ENCODE measurements around the gene ADSL. TPM values are rescaled to one million over a fixed set of nuclear protein-coding genes. Genes with fewer than 3 reads are reported as not detected.
A peak's percentile ranks its signal among the peaks of the same experiment; 100 is the strongest.

The ADSL gene
- total RNA-seq, 1 donor: 155 TPM

DNA sequence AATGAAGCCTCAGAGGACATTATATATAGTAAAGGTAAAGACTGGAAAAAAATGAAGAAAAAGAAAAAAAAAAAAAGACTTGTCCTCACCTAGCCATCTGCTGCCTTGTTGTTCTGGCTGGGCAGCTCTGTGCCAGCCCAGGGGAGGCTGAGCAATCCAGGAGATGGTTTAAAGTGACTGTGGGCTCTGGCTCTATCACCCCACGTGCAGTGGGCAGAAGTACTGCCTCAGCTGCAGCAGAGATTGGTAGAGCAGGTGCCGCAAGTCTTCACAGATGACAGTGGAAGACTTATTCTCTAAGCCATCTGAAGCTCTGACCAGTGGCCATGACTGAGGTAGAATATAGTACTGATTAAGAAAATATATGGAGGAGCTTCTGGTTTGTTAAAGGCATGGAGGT is 86.3 kb downstream of the ADSL start:
- Histone ChIP-seq H3K4me1 (ENCODE audit: insufficient read depth, low read length) (peaks cover 17% of the 10 kb centered on the region), H3K4me2 (ENCODE audit: insufficient read depth, low read length) (no peak overlapping the region), H3K36me3 (ENCODE audit: insufficient read depth, low read length) (peaks cover 33% of the 10 kb centered on the region), H3K9me3 (ENCODE audit: low read depth, low read length) (no peaks in the 10 kb centered on the region), H2AFZ (ENCODE audit: low read length) (no peak overlapping the region), H4K20me1 (ENCODE audit: insufficient read depth, low read length) (peaks cover 12% of the 10 kb centered on the region), H3K27me3 (ENCODE audit: insufficient read depth, low read length) (no peaks in the 10 kb centered on the region), H3K4me3 (ENCODE audit: insufficient read depth, low read length) (no peak overlapping the region), H3K79me2 (ENCODE audit: insufficient read depth, low read length) (peaks cover 22% of the 10 kb centered on the region), H3K27ac (ENCODE audit: low read depth, low read length) (no peak overlapping the region)
- TF ChIP-seq, protein P1, sequence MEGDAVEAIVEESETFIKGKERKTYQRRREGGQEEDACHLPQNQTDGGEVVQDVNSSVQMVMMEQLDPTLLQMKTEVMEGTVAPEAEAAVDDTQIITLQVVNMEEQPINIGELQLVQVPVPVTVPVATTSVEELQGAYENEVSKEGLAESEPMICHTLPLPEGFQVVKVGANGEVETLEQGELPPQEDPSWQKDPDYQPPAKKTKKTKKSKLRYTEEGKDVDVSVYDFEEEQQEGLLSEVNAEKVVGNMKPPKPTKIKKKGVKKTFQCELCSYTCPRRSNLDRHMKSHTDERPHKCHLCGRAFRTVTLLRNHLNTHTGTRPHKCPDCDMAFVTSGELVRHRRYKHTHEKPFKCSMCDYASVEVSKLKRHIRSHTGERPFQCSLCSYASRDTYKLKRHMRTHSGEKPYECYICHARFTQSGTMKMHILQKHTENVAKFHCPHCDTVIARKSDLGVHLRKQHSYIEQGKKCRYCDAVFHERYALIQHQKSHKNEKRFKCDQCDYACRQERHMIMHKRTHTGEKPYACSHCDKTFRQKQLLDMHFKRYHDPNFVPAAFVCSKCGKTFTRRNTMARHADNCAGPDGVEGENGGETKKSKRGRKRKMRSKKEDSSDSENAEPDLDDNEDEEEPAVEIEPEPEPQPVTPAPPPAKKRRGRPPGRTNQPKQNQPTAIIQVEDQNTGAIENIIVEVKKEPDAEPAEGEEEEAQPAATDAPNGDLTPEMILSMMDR (IDR thresholded peaks at IDR 0.05; ENCODE audit: extremely low read depth, low read depth, low read length): no peak
- peak; percentile 21 for DNase-seq (ENCODE audit: insufficient read length, low spot score, missing footprints)

DNA sequence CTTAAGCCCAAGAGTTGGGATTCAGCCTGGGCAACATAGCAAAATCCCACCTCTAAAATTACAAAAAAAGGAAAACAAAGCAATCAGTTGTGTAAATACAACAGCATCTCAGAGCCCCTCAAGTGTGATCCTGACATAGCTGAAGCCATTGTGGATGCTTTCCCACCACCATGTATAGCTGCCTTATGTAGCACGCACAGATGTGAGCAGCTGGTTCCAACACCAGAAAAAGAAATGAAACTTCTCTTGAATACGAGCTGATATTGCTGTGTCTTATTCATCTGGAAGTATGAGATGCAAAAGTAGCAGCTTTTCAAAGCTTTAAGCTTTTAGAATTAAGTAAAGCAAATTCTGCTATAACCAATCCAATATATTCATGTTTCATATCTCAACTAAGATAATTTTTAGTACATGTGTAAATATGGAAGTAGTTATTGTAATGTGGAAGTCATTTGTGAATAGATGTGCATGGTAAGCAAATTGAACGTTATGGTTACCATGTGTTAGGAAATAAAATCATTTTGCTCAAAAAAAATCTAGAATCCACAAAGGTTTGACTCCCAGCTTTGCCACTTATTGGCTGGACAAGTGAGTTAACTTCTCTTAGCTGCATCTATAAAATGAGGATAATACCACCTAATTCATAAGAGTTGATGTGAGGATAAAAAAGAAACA is 87.3 kb downstream of the ADSL start:
- Histone ChIP-seq H3K4me3 (ENCODE audit: insufficient read depth, low read length) (no peak overlapping the region), H3K79me2 (ENCODE audit: insufficient read depth, low read length) (peaks cover 30% of the 10 kb centered on the region), H3K27ac (ENCODE audit: low read depth, low read length) (no peak overlapping the region), H3K27me3 (ENCODE audit: insufficient read depth, low read length) (no peaks in the 10 kb centered on the region), H3K4me1 (ENCODE audit: insufficient read depth, low read length) (peaks cover 25% of the 10 kb centered on the region), H3K36me3 (ENCODE audit: insufficient read depth, low read length) (peaks cover 29% of the 10 kb centered on the region), H2AFZ (ENCODE audit: low read length) (no peak overlapping the region), H3K9me3 (ENCODE audit: low read depth, low read length) (no peaks in the 10 kb centered on the region), H4K20me1 (ENCODE audit: insufficient read depth, low read length) (peaks cover 18% of the 10 kb centered on the region), H3K4me2 (ENCODE audit: insufficient read depth, low read length) (no peak overlapping the region)
- TF ChIP-seq, protein P1 (IDR thresholded peaks at IDR 0.05; ENCODE audit: extremely low read depth, low read depth, low read length): no peak
- DNase-seq (ENCODE audit: insufficient read length, low spot score, missing footprints): peak; percentile 21

DNA sequence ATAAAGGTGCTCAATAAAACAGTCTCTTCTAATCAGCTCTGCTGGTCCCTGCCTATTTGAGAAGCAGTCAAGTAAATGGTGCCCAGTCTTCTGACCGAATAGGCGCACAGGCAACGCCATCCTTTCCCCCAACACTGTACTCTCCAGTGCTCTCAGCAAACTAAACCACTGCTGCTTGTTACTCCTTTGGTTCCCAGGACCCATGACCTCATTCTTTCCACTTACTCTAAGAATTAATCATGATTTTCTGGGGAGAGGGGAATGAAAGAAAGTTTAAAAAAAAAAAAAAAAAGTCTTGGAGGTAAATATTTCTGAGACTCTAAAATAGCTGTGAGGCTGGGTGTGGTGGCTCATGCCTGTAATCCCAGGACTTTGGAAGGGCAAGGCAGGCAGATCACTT is 87.8 kb downstream of the ADSL start:
- no peak overlapping the region for H3K4me2 ChIP-seq (ENCODE audit: insufficient read depth, low read length)
- no peaks in the 10 kb centered on the region for H3K9me3 ChIP-seq (ENCODE audit: low read depth, low read length)
- H3K36me3 ChIP-seq (ENCODE audit: insufficient read depth, low read length): peaks cover 24% of the 10 kb centered on the region
- peaks cover 34% of the 10 kb centered on the region for H3K79me2 ChIP-seq (ENCODE audit: insufficient read depth, low read length)
- H3K4me3 ChIP-seq (ENCODE audit: insufficient read depth, low read length): no peak overlapping the region
- TF ChIP-seq, protein P1 (IDR thresholded peaks at IDR 0.05; ENCODE audit: extremely low read depth, low read depth, low read length): no peak
- H3K27me3 ChIP-seq (ENCODE audit: insufficient read depth, low read length): no peaks in the 10 kb centered on the region
- peak; percentile 21 for DNase-seq (ENCODE audit: insufficient read length, low spot score, missing footprints)
- no peak overlapping the region for H3K27ac ChIP-seq (ENCODE audit: low read depth, low read length)
- no peak overlapping the region for H2AFZ ChIP-seq (ENCODE audit: low read length)
- peaks cover 25% of the 10 kb centered on the region for H3K4me1 ChIP-seq (ENCODE audit: insufficient read depth, low read length)
- H4K20me1 ChIP-seq (ENCODE audit: insufficient read depth, low read length): peaks cover 22% of the 10 kb centered on the region

DNA sequence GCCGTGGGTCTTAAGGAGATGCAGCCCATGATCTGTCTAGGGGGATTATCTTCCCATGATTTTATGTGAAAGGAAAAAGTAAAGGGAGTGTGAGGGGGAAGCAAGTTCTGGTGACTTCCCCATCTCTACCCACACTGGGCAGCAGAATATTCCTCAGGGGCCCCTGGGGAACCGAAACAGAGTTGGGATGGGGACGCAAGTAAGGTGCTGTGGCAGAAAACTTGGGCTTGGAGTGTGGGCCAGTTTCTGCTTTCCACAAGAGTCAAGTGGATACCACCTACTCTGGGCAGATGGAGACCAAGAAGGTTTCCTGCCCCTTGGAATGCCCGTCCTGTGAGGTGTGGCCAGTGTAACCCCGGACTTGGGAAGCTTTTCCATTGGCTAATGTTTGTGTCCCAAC is 88.4 kb downstream of the ADSL start:
- H3K27me3 ChIP-seq (ENCODE audit: insufficient read depth, low read length): no peaks in the 10 kb centered on the region
- peaks cover 22% of the 10 kb centered on the region for H4K20me1 ChIP-seq (ENCODE audit: insufficient read depth, low read length)
- TF ChIP-seq, protein P1 (IDR thresholded peaks at IDR 0.05; ENCODE audit: extremely low read depth, low read depth, low read length): no peak
- H3K4me1 ChIP-seq (ENCODE audit: insufficient read depth, low read length): peaks cover 25% of the 10 kb centered on the region
- H2AFZ ChIP-seq (ENCODE audit: low read length): no peak overlapping the region
- no peaks in the 10 kb centered on the region for H3K9me3 ChIP-seq (ENCODE audit: low read depth, low read length)
- H3K4me3 ChIP-seq (ENCODE audit: insufficient read depth, low read length): no peak overlapping the region
- H3K27ac ChIP-seq (ENCODE audit: low read depth, low read length): no peak overlapping the region
- H3K4me2 ChIP-seq (ENCODE audit: insufficient read depth, low read length): no peak overlapping the region
- DNase-seq (ENCODE audit: insufficient read length, low spot score, missing footprints): no peak
- H3K79me2 ChIP-seq (ENCODE audit: insufficient read depth, low read length): peaks cover 34% of the 10 kb centered on the region
- H3K36me3 ChIP-seq (ENCODE audit: insufficient read depth, low read length): peaks cover 17% of the 10 kb centered on the region

Data from osteoblast (primary cell).